Measurements from ENCODE around the gene OR2T3.
"Not testable (repeated sequence)": the region's sequence is repeated elsewhere in the genome, so short reads cannot be mapped to it uniquely, and the experiment has no call there.

GRCh38 chr1:248473051-248473450, at the start of gene OR2T3:
- not testable (repeated sequence) for TF ChIP-seq CTCF (conservative IDR thresholded peaks at IDR 0.05; ENCODE audit: low read depth, low read length); EZH2 (IDR thresholded peaks at IDR 0.05; ENCODE audit: borderline replicate concordance, low read depth, low read length, poor library complexity, severe bottlenecking)
